Measurements from ENCODE around the gene FFAR1. TPM values are rescaled to one million over a fixed set of nuclear protein-coding genes. Genes with fewer than 3 reads are reported as not detected.
"Not testable (repeated sequence)": the region's sequence is repeated elsewhere in the genome, so short reads cannot be mapped to it uniquely, and the experiment has no call there.

Gene FFAR1
- polyA plus RNA-seq, 1 experiment = not detected

DNA sequence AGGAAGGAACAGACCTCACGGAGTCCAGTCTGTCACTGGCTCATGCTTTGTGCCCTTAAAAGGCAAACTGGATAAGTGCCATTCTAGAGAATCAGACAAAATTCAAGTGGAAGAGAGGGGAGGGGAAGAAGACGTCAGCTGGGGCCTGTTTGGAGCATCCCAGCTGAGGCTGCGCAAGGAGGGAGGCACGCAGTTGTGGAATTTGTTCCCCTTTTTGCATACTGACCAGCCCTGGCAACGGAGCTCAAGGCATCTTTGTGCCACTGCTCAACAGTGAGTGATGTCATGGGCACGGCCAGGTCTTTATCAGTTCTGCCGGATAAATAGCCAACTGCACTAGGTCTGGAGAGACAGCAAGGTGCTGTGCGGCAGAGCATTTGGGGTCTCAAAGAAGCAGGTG lies 23.0 kb downstream of the FFAR1 start, which contains the start of gene GPR42:
Gene GPR42 (plus strand): TSS at position 347 of the 400 bp plus-strand sequence. CDS start 292 bp downstream, outside the sequence.
- ChIA-PET POLR2A (no interaction called here), CTCF (no interaction called here)
- no peak within 1 kb of the TSS for H3K4me3 ChIP-seq (ENCODE audit: low read depth, low read length)
- DNase-seq (ENCODE audit: low read depth) = no peak
- H3K36me3 ChIP-seq (ENCODE audit: control insufficient read depth, insufficient read depth, low read length) = no peaks in the 10 kb centered on the region
- TF ChIP-seq, protein P1, sequence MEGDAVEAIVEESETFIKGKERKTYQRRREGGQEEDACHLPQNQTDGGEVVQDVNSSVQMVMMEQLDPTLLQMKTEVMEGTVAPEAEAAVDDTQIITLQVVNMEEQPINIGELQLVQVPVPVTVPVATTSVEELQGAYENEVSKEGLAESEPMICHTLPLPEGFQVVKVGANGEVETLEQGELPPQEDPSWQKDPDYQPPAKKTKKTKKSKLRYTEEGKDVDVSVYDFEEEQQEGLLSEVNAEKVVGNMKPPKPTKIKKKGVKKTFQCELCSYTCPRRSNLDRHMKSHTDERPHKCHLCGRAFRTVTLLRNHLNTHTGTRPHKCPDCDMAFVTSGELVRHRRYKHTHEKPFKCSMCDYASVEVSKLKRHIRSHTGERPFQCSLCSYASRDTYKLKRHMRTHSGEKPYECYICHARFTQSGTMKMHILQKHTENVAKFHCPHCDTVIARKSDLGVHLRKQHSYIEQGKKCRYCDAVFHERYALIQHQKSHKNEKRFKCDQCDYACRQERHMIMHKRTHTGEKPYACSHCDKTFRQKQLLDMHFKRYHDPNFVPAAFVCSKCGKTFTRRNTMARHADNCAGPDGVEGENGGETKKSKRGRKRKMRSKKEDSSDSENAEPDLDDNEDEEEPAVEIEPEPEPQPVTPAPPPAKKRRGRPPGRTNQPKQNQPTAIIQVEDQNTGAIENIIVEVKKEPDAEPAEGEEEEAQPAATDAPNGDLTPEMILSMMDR (IDR thresholded peaks at IDR 0.05; ENCODE audit: insufficient read depth, low read depth, low read length) = no peak
- no peaks in the 10 kb centered on the region for H3K27me3 ChIP-seq (ENCODE audit: control insufficient read depth, insufficient read depth, low read length)

DNA sequence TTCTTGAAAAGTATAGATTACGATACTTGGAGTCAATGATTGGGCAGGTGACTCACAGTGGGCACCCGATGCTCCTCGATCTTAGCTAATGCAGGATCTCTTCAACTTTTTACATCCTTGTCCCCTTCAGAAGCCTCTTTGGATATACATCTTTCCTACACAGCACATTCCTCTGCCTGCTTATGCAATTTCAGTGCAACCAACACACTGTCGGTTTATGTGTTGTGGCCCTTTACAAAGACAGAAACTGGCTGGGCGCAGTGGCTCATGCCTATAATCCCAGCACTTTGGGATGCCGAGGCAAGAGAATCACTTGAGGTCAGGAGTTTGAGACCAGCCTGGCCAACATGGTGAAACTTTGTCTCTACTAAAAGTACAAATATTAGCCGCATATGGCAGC lies 25.8 kb downstream of the FFAR1 start:
- TF ChIP-seq, protein P1 (IDR thresholded peaks at IDR 0.05; ENCODE audit: insufficient read depth, low read depth, low read length) = no peak
- ChIA-PET POLR2A (no interaction called here), CTCF (no interaction called here)
- Histone ChIP-seq H3K36me3 (ENCODE audit: control insufficient read depth, insufficient read depth, low read length) (no peaks in the 10 kb centered on the region), H3K4me3 (ENCODE audit: low read depth, low read length) (no peak overlapping the region), H3K27me3 (ENCODE audit: control insufficient read depth, insufficient read depth, low read length) (no peaks in the 10 kb centered on the region)
- DNase-seq (ENCODE audit: low read depth) = no peak

DNA sequence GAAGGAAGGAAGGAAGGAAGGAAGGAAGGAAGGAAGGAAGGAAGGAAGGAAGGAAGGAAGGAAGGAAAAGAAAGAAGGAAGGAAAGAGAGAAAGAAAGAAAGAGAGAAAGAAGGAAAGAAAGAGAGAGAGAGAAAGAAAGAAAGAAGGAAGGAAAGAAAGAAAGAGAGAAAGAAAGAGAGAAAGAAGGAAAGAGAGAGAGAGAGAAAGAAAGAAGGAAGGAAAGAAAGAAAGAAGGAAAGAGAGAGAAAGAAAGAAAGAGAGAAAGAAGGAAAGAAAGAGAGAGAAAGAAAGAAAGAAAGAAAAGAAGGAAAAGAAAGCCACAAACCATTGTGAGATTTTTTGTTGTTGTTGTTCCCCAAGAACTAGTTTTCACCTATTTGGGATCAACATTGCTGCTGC lies 26.3 kb downstream of the FFAR1 start:
- H3K4me3 ChIP-seq (ENCODE audit: low read depth, low read length); H3K27me3 ChIP-seq (ENCODE audit: control insufficient read depth, insufficient read depth, low read length); DNase-seq (ENCODE audit: low read depth); H3K36me3 ChIP-seq (ENCODE audit: control insufficient read depth, insufficient read depth, low read length); POLR2A ChIA-PET: not testable (repeated sequence)
- CTCF ChIA-PET = interaction anchor here (1.1 kb wide), 1 partner anchor 9 kb away, joined by 4 read pairs; no protein-coding TSS in a partner anchor

DNA sequence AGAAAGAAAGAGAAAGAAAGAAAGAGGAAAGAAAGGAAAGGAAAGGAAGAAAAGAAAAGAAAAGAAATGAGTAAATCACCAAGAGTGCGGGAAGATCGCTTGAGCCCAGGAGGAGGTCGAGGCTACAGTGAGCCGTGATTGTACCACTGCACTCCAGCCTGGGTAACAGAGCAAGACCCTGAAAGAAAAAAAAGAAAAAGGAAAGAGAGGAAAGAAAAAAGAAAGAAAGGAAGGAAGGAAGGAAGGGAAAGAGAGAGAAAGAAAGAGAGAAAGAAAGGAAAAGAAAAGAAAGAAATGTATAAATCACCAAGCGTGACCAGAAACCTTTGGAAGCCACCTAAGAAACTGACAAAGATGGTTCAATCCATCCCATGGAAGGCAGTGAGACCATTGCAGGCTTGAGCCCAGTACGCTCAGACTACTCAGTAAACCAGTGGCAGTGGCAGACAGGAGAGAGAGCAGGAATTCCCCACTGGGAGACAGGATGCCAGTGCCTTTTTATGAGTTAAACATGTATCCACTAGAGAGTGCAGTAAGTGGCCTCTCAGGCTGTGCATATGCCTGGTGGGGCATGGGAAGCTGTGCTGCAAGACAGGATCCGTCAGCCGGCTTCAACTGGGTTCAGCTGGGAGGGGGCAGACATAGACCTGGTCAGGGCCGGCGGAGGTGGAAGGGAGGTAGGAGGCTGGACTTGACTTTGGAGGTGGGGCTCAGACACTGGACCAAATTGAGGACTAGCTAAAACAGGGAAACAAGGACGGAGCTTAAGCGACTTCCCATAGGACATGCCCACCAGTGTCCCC lies 28.0 kb downstream of the FFAR1 start:
- DNase-seq (ENCODE audit: low read depth) = no peak
- no peak overlapping the region for H3K4me3 ChIP-seq (ENCODE audit: low read depth, low read length)
- H3K36me3 ChIP-seq (ENCODE audit: control insufficient read depth, insufficient read depth, low read length) = no peaks in the 10 kb centered on the region
- TF ChIP-seq, protein P1 (IDR thresholded peaks at IDR 0.05; ENCODE audit: insufficient read depth, low read depth, low read length) = no peak
- POLR2A ChIA-PET = no interaction called here
- CTCF ChIA-PET = interaction anchor here (1.2 kb wide), 1 partner anchor 120 kb away, joined by 3 read pairs; no protein-coding TSS in a partner anchor
- H3K27me3 ChIP-seq (ENCODE audit: control insufficient read depth, insufficient read depth, low read length) = no peaks in the 10 kb centered on the region

DNA sequence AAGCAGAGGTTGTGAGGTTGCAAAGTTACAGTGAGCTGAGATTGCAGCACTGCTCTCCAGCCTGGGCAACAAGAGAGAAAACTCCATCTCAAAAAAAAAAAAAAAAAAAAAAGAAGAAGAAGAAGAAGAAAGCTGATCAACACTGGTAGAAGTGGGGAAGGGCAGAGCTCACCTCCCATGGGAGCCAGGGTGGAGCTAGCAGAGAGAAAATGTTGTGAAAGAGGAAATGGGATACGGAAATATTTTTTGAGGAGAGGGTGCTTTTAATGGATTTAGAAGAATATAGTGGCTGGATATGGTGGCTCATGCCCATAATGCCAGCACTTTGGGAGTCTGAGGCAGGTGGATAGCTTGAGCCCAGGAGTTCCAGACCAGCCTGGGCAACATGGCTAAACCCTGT lies 30.0 kb downstream of the FFAR1 start:
- no peak for DNase-seq (ENCODE audit: low read depth)
- TF ChIP-seq, protein P1 (IDR thresholded peaks at IDR 0.05; ENCODE audit: insufficient read depth, low read depth, low read length) = no peak
- Histone ChIP-seq H3K27me3 (ENCODE audit: control insufficient read depth, insufficient read depth, low read length) (no peaks in the 10 kb centered on the region), H3K4me3 (ENCODE audit: low read depth, low read length) (no peak overlapping the region), H3K36me3 (ENCODE audit: control insufficient read depth, insufficient read depth, low read length) (no peaks in the 10 kb centered on the region)
- CTCF ChIA-PET = interaction anchor here (1.7 kb wide), 1 partner anchor 25 kb away, joined by 6 read pairs; no protein-coding TSS in a partner anchor
- POLR2A ChIA-PET = no interaction called here
